Lower leg skin (tissue), 4 donors: Measurements from ENCODE around the gene TIMM44. TPM values are rescaled to one million over a fixed set of nuclear protein-coding genes. Genes with fewer than 3 reads are reported as not detected.

Source experiments
- DNase-seq, 2 donors: peaks; one replicate each; pipeline ENCODE4 v3.0.0-alpha.2; 2019; ENCODE audit warnings: low spot score in 2 of 2
- H3K4me3 ChIP-seq: fragments of 200-600 bp; sonication (generic); 2 replicates; pipeline ENCODE4 v1.5.1; 2017; ENCODE audit warnings: mild to moderate bottlenecking, low read depth; ENCODE audit not compliant: poor library complexity, severe bottlenecking
- CTCF ChIP-seq, 3 donors: fragments of 450-650 bp; IDR thresholded peaks; one replicate each; pipeline ENCODE4 v1.5.1; 2016; ENCODE audit warnings: antibody characterized with exemption in 3 of 3, mild to moderate bottlenecking in 3 of 3, moderate library complexity in 2 of 3
- POLR2A ChIP-seq, 2 donors: fragments of 450-650 bp; IDR thresholded peaks; one replicate each; pipeline ENCODE4 v1.6.1; 2016 to 2017; ENCODE audit warnings: antibody characterized with exemption in 2 of 2, mild to moderate bottlenecking in 1 of 2, moderate library complexity in 1 of 2
- WGBS, 2 donors: methylation state at CpG; one replicate each; pipeline ENCODE4 v1.1.5; 2018; 5-methylcytosine and 5-hydroxymethylcytosine counted together
- intact Hi-C: fragments of 100-400 bp; cut with DNase I; formaldehyde crosslinking; loops from one replicate; pipeline ENCODE4 v1.15.0; 2023; ENCODE audit warnings: low total_unique reads
- total RNA-seq, 4 donors: library from RNA; depleted of rRNA; stranded (reverse); fragments of >200 nt; gene quantifications; one replicate each; pipeline ENCODE4 v1.1.0, GENCODE V29; 2016

The TIMM44 gene
- total RNA-seq, 4 donors from 2014 or later, result 36.8 to 119 (median 51.7) TPM

- no peak for DNase-seq
- H3K4me3 ChIP-seq, result no peak overlapping the region
- intact Hi-C loops, result no loop called here
- WGBS, 2 donors, result 86 to 90% methylated on average over 19 to 20 of the region's 20 CpGs
- TF ChIP-seq CTCF (IDR thresholded peaks at IDR 0.05) (no peak), POLR2A (IDR thresholded peaks at IDR 0.05) (no peak)
Observed at GRCh38 chr19:7968796-7969554, 25.5 kb upstream of the TIMM44 start.

- no peak overlapping the region for H3K4me3 ChIP-seq
- WGBS, 2 donors, result 88 to 94% methylated on average over 13 to 15 of the region's 15 CpGs
- TF ChIP-seq CTCF (IDR thresholded peaks at IDR 0.05) (no peak), POLR2A (IDR thresholded peaks at IDR 0.05) (no peak)
- intact Hi-C loops, result no loop called here
- DNase-seq, result no peak
Observed at GRCh38 chr19:7968008-7968795, 24.7 kb upstream of the TIMM44 start.

GRCh38 chr19:7965921-7966665 lies 22.6 kb upstream of the TIMM44 start:
- no peak for DNase-seq
- 84 to 90% methylated on average over 12 of the region's 12 CpGs for WGBS, 2 donors
- intact Hi-C loops, result no loop called here
- TF ChIP-seq POLR2A (IDR thresholded peaks at IDR 0.05) (no peak), CTCF (IDR thresholded peaks at IDR 0.05) (no peak)
- no peak overlapping the region for H3K4me3 ChIP-seq

GRCh38 chr19:7965259-7965841 lies 21.9 kb upstream of the TIMM44 start:
- intact Hi-C loops, result no loop called here
- no peak overlapping the region for H3K4me3 ChIP-seq
- no peak for DNase-seq
- TF ChIP-seq CTCF (IDR thresholded peaks at IDR 0.05) (no peak), POLR2A (IDR thresholded peaks at IDR 0.05) (no peak)
- WGBS, 2 donors, result 83 to 87% methylated on average over 12 of the region's 12 CpGs

- 91 to 95% methylated on average over 20 to 25 of the region's 25 CpGs for WGBS, 2 donors
- H3K4me3 ChIP-seq, result no peak overlapping the region
- intact Hi-C loops, result no loop called here
- no peak for DNase-seq
- TF ChIP-seq POLR2A (IDR thresholded peaks at IDR 0.05) (no peak), CTCF (IDR thresholded peaks at IDR 0.05) (no peak)
Observed at GRCh38 chr19:7963566-7963965, 20.1 kb upstream of the TIMM44 start.
